GM10847 (cell line): ENCODE data around the gene FGD2.

Experiments
- POLR2A ChIP-seq: IDR thresholded peaks from 2 replicates; pipeline ENCODE4 v1.6.1; 2011; ENCODE audit not compliant: insufficient read length; ENCODE audit errors: extremely low read depth

The FGD2 gene, protein sequence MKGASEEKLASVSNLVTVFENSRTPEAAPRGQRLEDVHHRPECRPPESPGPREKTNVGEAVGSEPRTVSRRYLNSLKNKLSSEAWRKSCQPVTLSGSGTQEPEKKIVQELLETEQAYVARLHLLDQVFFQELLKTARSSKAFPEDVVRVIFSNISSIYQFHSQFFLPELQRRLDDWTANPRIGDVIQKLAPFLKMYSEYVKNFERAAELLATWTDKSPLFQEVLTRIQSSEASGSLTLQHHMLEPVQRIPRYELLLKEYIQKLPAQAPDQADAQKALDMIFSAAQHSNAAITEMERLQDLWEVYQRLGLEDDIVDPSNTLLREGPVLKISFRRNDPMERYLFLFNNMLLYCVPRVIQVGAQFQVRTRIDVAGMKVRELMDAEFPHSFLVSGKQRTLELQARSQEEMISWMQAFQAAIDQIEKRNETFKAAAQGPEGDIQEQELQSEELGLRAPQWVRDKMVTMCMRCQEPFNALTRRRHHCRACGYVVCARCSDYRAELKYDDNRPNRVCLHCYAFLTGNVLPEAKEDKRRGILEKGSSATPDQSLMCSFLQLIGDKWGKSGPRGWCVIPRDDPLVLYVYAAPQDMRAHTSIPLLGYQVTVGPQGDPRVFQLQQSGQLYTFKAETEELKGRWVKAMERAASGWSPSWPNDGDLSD

DNA sequence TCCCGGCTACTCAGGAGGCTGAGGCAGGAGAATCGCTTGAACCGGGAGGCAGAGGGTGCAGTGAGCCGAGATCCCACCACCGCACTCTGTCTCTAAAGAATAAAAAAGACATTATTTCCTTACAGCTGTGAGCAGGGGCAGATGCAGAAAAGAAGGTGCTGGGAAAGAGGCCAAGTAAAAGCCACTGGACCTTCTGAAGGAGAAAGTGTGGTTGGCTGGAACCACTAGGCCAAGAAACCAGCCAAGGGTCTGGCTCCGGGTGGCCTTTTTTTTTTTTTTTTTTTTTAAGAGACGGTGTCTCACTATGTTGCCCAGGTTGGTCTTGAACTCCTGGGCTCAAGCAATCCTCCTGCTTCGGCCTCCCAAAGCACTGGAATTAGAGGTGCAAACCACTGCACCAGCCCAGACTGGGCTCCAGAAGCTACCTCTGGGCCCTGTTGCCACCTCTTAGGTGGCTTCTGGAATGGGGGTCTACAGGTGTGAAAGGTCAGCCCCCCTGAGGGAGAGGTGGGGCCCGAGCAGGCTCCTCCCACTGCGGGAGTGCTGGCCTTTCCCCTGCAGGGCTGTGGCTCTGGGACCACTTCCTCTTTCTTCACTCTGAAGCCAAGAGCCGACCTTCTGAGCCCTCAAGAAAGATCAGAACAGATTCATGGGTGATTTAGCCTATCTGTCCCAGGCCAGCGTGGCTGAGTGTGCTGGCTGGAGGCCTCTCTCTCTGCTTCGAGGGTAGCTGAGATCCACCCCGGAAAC, at the start of gene FGD2:
FGD2 (plus strand) TSS at position 595 of the 750 bp plus-strand sequence. CDS start 163 bp downstream, outside the sequence.
- peak; percentile 56 for TF ChIP-seq POLR2A

DNA sequence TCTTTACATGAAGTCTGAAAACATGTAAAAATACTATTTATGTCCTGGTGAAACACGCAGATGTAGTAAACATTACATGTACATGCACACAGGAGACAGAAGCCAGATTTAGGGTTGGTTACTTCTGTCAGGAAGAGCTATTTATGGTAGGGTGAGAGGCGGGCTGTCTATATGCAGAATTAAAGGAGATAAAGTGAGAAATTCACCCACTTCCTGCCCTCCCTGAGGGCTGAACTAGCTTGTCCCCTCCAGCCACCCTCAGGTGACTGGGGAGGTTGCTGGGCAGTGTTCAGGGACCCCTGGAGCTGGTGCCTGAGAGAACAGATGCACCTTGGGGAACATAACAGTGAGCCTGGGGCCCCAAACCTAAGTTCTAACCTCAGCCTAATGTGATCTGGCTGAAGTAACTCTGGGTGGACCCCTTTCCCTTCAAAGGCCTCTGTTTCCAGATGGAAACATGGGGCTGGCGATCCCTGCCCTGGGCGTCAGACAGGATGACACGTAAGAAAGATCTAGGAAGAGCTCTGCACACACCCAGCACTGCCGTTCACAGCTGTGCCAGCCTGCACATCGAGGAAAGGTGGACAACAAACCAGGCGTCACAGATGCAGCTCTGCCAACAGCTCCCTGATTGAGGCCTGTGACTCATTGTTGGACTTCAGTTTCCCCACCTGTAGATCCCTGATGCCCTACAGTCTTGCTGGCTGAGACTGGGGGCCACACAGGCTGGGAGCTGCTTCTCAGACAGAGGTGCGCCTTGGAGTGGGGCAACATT, 49.6 kb upstream of the FGD2 start:
- TF ChIP-seq POLR2A, result no peak

DNA sequence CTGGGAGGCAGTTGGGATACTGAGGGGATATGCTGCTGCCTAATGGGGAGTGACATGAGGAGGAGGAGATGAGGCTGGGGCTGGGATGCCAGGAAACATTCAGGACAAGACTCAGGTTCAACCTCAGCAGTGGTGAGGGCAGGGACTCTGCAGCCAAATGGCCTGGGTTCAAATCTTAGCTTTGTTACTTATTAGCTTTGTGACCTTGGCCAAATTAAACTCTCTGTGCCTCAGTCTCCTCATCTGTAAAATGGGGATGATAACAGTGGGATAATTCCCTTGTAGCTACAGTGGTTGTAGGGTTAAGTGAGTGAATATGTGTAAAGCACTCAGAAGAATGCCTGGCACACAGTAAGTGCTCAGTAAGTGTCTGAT, 49.0 kb upstream of the FGD2 start:
- TF ChIP-seq POLR2A, result no peak

DNA sequence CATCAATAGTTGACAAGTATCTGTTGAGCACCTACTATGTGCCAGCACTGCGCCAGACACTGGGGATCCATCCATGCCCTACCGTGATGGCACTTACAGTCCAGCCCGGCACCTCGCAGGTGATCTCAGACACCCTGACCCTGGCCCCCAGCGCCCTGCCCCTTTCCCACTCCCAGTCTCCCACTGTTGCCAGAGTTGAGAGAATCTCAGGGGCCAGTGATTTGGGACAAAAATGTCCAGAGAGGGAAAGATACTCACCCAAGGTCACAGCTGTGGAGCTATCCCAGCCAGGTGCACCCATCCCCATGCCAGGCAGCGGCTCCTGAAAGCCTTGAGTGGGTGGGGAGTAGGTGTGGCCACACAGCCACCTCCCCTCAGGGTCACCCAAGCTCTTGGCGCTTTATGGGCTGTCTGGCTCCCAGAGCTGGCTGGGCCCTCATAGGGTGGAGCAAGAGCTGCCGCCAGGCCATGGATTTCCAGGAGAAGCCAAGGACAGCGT, 47.6 kb upstream of the FGD2 start:
- no peak for TF ChIP-seq POLR2A

DNA sequence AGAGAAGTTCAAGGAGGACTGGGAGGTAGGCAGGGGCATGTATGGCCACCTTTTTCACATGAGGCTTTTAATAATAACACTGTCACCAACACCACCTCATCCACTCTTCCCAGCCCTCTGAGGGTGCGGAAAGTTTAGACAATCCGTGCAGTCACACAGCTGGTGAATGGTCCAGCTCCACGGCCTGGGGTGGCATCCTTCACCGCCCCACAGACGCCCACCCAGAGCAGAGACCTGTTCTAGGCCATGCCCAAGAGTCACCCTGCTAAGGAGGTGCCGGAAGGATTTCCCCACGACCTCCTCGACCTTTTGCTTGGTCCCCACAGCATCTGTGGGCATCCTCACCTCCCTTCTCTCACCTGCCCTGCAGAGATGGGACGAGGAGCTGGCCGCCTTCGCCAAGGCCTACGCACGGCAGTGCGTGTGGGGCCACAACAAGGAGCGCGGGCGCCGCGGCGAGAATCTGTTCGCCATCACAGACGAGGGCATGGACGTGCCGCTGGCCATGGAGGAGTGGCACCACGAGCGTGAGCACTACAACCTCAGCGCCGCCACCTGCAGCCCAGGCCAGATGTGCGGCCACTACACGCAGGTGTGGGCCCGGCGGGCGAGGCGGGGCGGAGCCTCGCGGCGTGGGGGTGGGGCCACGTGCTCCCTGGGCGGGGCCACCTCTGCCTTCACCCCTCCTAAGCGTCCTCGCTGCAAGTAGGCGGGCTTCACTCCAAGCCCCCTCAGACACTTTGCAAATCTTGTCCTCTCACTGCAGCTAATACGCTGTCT, 46.5 kb upstream of the FGD2 start:
- no peak for TF ChIP-seq POLR2A

DNA sequence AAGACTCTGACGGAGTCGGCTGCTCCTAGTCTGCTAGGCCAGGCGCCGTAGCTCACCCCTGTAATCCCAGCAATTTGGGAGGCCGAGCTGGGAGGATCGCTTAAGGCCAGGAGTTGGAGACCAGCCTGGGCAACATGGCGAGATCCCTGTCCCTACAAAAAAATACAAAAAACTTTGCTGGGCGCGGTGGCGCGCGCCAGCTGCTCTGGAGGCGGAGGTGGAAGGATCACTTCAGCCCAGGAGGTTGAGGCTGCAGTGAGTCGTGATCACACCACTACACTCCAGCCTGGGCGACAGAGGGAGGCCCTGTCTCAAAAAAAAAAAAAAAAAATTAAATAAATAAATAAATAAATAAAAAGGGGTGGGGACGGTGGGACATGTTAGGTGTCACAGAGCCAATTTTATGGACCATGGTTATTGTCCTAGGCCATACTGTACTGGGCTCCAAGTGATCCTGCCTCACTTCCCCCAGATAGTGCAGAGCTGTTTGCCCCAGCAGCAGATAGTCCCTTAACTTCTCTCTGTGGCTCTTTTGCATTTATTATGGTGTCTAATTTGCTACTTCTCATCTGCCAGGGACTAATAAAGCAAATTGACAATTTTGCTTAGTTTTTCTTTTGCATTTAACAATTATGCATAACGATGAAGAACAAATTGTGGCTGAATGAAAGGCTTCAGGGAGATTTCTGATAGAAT, 45.8 kb upstream of the FGD2 start:
- no peak for TF ChIP-seq POLR2A

DNA sequence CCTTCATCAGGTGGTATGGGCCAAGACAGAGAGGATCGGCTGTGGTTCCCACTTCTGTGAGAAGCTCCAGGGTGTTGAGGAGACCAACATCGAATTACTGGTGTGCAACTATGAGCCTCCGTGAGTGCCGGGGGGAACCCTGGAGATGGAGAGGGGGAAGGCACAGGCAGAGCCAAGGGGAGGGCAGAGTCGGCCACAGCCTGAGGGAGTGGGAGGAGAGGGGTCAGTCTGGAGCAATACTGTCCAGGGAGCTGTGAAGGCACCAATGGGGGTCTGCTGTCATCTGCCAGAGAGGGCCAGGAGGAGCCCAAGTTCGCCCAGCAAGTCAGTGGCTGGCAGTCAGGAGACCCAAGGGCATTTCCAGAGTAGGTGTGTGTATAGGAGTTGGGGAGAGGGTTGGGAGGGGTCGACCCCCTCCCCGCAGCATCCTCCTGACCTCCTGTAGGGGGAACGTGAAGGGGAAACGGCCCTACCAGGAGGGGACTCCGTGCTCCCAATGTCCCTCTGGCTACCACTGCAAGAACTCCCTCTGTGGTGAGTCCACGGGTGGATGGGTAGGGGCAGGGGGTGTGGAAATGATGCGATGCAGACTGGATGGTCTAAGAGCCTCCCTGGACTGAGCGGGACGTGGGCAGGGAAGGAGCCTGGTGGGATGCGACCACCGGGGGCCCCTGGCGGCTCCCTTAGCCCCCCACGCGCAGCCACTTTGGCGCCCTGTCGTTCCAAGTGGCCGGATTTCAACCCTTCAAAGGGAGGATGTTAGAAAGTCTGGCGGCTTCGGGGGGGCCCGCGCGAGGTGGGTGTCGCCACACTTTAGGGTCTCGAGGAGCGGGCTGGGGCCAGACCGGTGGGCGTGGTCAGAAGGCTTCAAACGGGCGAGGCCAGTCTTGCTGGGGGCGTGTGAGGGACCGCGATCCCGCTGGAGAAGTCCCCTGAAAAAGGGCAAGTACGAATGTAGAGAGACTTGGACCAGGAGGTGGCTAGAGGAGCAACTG, 43.7 kb upstream of the FGD2 start:
- no peak for TF ChIP-seq POLR2A

DNA sequence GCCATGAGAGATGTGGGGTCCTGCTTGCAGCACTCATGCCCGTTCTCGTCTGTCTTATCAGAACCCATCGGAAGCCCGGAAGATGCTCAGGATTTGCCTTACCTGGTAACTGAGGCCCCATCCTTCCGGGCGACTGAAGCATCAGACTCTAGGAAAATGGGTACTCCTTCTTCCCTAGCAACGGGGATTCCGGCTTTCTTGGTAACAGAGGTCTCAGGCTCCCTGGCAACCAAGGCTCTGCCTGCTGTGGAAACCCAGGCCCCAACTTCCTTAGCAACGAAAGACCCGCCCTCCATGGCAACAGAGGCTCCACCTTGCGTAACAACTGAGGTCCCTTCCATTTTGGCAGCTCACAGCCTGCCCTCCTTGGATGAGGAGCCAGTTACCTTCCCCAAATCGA, 42.6 kb upstream of the FGD2 start:
- TF ChIP-seq POLR2A, result no peak

DNA sequence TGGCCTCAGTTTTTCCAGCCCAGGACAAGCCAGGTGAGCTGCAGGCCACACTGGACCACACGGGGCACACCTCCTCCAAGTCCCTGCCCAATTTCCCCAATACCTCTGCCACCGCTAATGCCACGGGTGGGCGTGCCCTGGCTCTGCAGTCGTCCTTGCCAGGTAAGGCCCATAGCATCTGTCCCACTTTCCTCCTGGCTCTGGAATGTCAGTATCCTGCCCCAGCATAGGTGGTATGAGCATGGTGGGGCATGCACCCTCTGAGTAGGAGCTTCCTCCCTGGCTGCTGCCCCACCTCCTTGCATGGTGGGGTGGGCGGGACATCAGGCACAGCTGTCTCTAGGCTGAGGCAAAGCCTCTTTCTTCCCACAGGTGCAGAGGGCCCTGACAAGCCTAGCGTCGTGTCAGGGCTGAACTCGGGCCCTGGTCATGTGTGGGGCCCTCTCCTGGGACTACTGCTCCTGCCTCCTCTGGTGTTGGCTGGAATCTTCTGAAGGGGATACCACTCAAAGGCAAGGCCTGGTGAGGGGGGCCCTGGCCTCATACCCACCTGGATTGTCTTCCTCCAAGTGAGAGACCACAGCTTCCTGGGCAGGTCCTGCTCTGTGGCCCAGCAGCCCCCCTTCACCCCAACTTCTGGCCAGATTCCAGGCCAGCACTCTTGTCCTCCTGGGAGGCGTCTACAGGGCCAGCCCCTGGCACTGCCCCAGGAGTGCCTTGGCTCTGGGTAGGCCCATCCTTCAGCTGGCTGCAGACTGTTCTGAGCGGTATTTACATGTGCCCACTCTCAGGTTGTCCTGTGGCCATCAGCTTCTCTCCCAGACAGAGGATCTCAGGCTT, 41.8 kb upstream of the FGD2 start:
- no peak for TF ChIP-seq POLR2A

DNA sequence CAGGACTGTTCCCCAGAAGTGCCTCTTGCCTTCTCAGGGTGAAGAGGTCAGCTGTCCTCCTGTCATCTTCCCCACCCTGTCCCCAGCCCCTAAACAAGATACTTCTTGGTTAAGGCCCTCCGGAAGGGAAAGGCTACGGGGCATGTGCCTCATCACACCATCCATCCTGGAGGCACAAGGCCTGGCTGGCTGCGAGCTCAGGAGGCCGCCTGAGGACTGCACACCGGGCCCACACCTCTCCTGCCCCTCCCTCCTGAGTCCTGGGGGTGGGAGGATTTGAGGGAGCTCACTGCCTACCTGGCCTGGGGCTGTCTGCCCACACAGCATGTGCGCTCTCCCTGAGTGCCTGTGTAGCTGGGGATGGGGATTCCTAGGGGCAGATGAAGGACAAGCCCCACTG, 41.1 kb upstream of the FGD2 start:
- no peak for TF ChIP-seq POLR2A

DNA sequence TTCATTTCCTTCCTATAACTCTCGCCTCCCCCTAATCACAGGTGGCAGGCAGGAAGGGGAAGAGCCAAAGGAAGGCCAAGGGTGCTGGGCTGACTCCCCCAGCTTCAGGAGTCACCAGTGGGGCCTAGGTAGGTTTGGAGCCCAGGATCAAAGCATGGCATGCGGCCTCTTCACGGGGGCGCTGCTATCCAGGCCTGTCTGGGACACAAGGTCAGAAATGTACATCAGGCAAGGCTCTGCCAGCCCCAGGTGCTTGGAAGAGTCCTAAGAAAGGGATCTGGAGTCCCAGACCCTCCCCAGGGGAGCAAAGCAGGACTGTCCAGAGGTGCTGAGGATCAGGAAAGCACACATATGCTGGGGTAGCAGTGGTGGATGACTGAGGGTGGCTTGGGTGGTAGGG, 40.5 kb upstream of the FGD2 start:
- no peak for TF ChIP-seq POLR2A

DNA sequence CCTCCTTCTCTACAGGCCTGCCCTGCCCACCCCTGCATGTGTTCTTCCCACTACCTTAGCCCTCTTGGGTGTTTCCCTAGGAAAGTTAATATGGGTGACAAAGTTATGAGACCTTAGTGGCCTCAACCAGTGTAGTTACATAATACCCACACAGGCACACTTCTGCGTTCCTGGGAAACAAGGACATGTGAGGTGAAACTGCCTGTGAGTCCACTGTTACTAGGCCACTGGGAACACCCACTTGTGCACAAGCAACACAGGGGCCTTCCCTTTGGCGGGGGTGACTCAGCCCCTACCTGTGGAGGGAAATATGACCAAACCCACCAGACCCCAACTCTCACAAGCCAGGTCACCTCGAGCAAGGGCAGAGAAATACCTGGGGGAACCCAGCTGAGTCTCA, 38.2 kb upstream of the FGD2 start:
- TF ChIP-seq POLR2A, result no peak
